Astrocyte of the spinal cord (primary cell): ENCODE results near the gene ARHGAP23.

Source experiments
- DNase-seq: peaks from one replicate; pipeline ENCODE4 v3.0.0; 2011; ENCODE audit warnings: low read depth, low spot score
- H3K4me3 ChIP-seq: 2 replicates; pipeline ENCODE4 v1.5.1; 2011; ENCODE audit warnings: low read depth, mild to moderate bottlenecking, low read length, moderate library complexity
- in situ Hi-C: cut with HindIII; loops from 2 replicates; pipeline ENCODE4 v1.10.0; 2017; ENCODE audit warnings: low sequenced_read_pairs
- TF ChIP-seq, protein P1 (sequence below): IDR thresholded peaks from 2 replicates; pipeline ENCODE4 v1.5.1; 2012; ENCODE audit warnings: low read depth, mild to moderate bottlenecking, low read length, inconsistent platforms

Gene ARHGAP23

DNA sequence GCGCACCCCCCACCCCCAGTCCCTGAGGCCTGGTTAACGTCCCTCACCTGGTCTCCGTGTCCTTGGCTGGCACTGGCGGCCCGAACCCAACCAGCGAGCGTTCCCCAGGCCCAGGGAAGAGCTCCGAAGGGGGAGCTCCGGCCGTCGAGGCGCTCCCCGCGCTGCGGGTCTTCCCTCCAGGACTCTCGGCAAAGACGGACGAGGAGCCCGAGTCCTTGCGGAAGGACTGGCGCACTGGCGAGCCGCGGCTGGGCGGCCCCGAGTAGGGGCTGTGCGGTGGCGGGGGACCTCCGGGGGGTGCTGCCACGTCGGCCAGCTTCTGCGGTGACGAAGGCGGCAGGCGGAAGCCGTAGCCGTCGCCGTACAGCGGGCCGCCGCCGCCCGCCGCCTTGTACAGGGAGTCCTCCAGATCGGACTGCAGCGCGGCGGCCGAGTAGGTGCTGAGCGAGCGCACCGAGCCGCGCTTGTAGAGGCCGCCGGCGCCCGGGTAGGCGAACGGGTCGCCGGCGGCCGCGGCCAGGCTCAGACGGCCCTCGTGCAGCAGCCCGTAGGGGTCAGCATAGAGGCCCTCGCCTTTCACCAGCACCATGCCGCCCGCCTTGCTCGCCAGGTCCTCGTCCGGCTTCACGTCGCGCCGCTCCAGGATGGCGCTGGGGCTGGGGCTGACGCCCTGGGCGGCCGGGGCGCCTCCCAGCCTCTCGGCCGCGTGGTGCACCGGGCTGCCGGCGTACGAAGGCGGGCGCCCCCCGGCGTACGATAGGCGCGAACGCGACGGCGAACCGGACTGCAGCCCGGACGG lies 133.4 kb downstream of the ARHGAP23 start:
- H3K4me3 ChIP-seq: no peak overlapping the region
- in situ Hi-C loops: no loop called here
- DNase-seq: no peak
- TF ChIP-seq, protein P1, sequence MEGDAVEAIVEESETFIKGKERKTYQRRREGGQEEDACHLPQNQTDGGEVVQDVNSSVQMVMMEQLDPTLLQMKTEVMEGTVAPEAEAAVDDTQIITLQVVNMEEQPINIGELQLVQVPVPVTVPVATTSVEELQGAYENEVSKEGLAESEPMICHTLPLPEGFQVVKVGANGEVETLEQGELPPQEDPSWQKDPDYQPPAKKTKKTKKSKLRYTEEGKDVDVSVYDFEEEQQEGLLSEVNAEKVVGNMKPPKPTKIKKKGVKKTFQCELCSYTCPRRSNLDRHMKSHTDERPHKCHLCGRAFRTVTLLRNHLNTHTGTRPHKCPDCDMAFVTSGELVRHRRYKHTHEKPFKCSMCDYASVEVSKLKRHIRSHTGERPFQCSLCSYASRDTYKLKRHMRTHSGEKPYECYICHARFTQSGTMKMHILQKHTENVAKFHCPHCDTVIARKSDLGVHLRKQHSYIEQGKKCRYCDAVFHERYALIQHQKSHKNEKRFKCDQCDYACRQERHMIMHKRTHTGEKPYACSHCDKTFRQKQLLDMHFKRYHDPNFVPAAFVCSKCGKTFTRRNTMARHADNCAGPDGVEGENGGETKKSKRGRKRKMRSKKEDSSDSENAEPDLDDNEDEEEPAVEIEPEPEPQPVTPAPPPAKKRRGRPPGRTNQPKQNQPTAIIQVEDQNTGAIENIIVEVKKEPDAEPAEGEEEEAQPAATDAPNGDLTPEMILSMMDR: no peak
